ENCODE data around the gene PLPPR1. TPM values are rescaled to one million over a fixed set of nuclear protein-coding genes. Genes with fewer than 3 reads are reported as not detected.

PLPPR1 gene
- total and polyA plus RNA-seq, 2 of the 13 experiments (the other 11 are each of a cell fraction or from before 2014, with no cell fraction given), result 16.0 to 84.7 TPM

DNA sequence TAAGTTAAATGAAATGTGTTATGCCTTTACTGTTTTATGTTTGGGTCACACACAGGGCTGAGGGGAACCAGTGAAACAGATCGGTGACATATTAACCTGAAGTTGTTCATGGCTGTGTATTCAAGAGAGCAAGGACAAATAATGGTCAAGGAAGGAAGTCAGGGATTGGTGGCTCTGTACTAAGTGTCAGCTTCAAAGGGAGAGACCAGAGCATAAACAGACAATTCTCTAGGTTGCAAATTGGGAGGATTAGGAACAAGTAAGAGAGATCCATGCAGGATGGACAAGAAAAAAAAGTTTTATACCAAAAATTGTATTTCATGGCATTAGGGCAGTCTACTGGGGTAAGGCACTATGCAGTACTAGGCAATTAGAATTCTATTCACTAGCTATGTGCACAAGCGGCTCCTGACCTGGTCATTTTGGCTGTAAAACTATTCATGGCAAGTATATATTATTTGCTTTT is 156.3 kb downstream of the PLPPR1 start (continued):
- TF ChIP-seq CREB1 (IDR thresholded peaks at IDR 0.05), result no peak
- no peak for TF ChIP-seq CREB1 (CRISPR knock-in tag; IDR thresholded peaks at IDR 0.05)
- TF ChIP-seq, protein P1, sequence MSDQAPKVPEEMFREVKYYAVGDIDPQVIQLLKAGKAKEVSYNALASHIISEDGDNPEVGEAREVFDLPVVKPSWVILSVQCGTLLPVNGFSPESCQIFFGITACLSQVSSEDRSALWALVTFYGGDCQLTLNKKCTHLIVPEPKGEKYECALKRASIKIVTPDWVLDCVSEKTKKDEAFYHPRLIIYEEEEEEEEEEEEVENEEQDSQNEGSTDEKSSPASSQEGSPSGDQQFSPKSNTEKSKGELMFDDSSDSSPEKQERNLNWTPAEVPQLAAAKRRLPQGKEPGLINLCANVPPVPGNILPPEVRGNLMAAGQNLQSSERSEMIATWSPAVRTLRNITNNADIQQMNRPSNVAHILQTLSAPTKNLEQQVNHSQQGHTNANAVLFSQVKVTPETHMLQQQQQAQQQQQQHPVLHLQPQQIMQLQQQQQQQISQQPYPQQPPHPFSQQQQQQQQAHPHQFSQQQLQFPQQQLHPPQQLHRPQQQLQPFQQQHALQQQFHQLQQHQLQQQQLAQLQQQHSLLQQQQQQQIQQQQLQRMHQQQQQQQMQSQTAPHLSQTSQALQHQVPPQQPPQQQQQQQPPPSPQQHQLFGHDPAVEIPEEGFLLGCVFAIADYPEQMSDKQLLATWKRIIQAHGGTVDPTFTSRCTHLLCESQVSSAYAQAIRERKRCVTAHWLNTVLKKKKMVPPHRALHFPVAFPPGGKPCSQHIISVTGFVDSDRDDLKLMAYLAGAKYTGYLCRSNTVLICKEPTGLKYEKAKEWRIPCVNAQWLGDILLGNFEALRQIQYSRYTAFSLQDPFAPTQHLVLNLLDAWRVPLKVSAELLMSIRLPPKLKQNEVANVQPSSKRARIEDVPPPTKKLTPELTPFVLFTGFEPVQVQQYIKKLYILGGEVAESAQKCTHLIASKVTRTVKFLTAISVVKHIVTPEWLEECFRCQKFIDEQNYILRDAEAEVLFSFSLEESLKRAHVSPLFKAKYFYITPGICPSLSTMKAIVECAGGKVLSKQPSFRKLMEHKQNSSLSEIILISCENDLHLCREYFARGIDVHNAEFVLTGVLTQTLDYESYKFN (CRISPR knock-in tag; conservative IDR thresholded peaks at IDR 0.05), result peak; percentile 95
- TF ChIP-seq, protein P2, sequence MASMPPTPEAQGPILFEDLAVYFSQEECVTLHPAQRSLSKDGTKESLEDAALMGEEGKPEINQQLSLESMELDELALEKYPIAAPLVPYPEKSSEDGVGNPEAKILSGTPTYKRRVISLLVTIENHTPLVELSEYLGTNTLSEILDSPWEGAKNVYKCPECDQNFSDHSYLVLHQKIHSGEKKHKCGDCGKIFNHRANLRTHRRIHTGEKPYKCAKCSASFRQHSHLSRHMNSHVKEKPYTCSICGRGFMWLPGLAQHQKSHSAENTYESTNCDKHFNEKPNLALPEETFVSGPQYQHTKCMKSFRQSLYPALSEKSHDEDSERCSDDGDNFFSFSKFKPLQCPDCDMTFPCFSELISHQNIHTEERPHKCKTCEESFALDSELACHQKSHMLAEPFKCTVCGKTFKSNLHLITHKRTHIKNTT (CRISPR knock-in tag; IDR thresholded peaks at IDR 0.05), result no peak
- no peak for TF ChIP-seq ZSCAN25 (CRISPR knock-in tag; IDR thresholded peaks at IDR 0.05)
- TF ChIP-seq ZNF501 (CRISPR knock-in tag; IDR thresholded peaks at IDR 0.05), result no peak
- TF ChIP-seq KLF13 (CRISPR knock-in tag; IDR thresholded peaks at IDR 0.05), result no peak
- TF ChIP-seq CREBL2 (CRISPR knock-in tag; IDR thresholded peaks at IDR 0.05; ENCODE audit: borderline replicate concordance), result no peak
- TF ChIP-seq POGZ (CRISPR knock-in tag; IDR thresholded peaks at IDR 0.05), result peak; percentile 96
- no peak for TF ChIP-seq ZNF572 (CRISPR knock-in tag; IDR thresholded peaks at IDR 0.05)
- TF ChIP-seq GATAD2A (CRISPR knock-in tag; IDR thresholded peaks at IDR 0.05), result peak; percentile 55
- TF ChIP-seq ZSCAN9 (CRISPR knock-in tag; IDR thresholded peaks at IDR 0.05; ENCODE audit: borderline replicate concordance), result 0 out of 2 replicates have a peak, but pooled peaks have one; percentile 46
- TF ChIP-seq MTF2 (CRISPR knock-in tag; IDR thresholded peaks at IDR 0.05; ENCODE audit: borderline replicate concordance), result no peak
